Endodermal cell (in vitro differentiated cells): Measurements from ENCODE around the gene SERPINF2. TPM values are rescaled to one million over a fixed set of nuclear protein-coding genes. Genes with fewer than 3 reads are reported as not detected.
"Not testable (repeated sequence)": the region's sequence is repeated elsewhere in the genome, so short reads cannot be mapped to it uniquely, and the experiment has no call there.

Experiments used
- DNase-seq: peaks from one replicate; pipeline ENCODE4 v3.0.0-alpha.2; 2017
- H3K27ac ChIP-seq: 2 replicates; pipeline ENCODE4 v1.5.1; 2013; ENCODE audit warnings: mild to moderate bottlenecking, low read depth, low read length, moderate library complexity
- H3K27me3 ChIP-seq: 2 replicates; pipeline ENCODE4 v1.6.1; 2013; ENCODE audit warnings: mild to moderate bottlenecking, low read length, moderate library complexity; ENCODE audit not compliant: insufficient read depth, control insufficient read depth, poor library complexity, severe bottlenecking
- H3K36me3 ChIP-seq: 2 replicates; pipeline ENCODE4 v1.7.0; 2013; ENCODE audit warnings: mild to moderate bottlenecking, low read length, moderate library complexity; ENCODE audit not compliant: control insufficient read depth, insufficient read depth
- H3K4me1 ChIP-seq: one replicate; pipeline ENCODE4 v1.7.0; 2013; ENCODE audit warnings: low read length; ENCODE audit not compliant: control insufficient read depth, insufficient read depth
- H3K4me3 ChIP-seq: 2 replicates; pipeline ENCODE4 v1.5.1; 2013; ENCODE audit warnings: mild to moderate bottlenecking, low read length, moderate library complexity
- H3K9ac ChIP-seq: 2 replicates; pipeline ENCODE4 v1.6.1; 2013; ENCODE audit warnings: mild to moderate bottlenecking, low read length, moderate library complexity; ENCODE audit not compliant: poor library complexity, severe bottlenecking; ENCODE audit errors: extremely low read depth
- H3K9me3 ChIP-seq: 2 replicates; pipeline ENCODE4 v1.6.1; 2013; ENCODE audit warnings: mild to moderate bottlenecking, low read length, moderate library complexity; ENCODE audit not compliant: control insufficient read depth
- H3K27ac Mint-ChIP-seq: 2 replicates; pipeline ENCODE4 v1.8.0; 2020; ENCODE audit warnings: mixed read lengths
- H3K27me3 Mint-ChIP-seq: 2 replicates; pipeline ENCODE4 v1.8.0; 2021; ENCODE audit warnings: mild to moderate bottlenecking, mixed read lengths; ENCODE audit not compliant: insufficient read depth
- H3K36me3 Mint-ChIP-seq: 2 replicates; pipeline ENCODE4 v1.8.0; 2020; ENCODE audit warnings: low read depth, mixed read lengths
- H3K4me1 Mint-ChIP-seq: 2 replicates; pipeline ENCODE4 v1.8.0; 2020; ENCODE audit warnings: mixed read lengths
- H3K4me3 Mint-ChIP-seq: 2 replicates; pipeline ENCODE4 v1.8.0; 2020; ENCODE audit warnings: mild to moderate bottlenecking, moderate library complexity, mixed read lengths
- H3K9me3 Mint-ChIP-seq: 2 replicates; pipeline ENCODE4 v1.8.0; 2020; ENCODE audit warnings: mild to moderate bottlenecking, mixed read lengths
- WGBS, 2 experiments: methylation state at CpG; one replicate each; pipeline versions ENCODE4 v1.1.5 to v1.1.7; 2013; ENCODE audit warnings: missing lambda C conversion rate in 2 of 2, mixed read lengths in 1 of 2; ENCODE audit not compliant: insufficient coverage in 1 of 2, insufficient read length in 1 of 2; 5-methylcytosine and 5-hydroxymethylcytosine counted together
- total RNA-seq, 2 donors: library from RNA; stranded (reverse); fragmentation: NEBNext Ultra II Directional in 1 of 2; extraction: Animal tissue kit (Norgen Biotek cat#: 25700) in 1 of 2; gene quantifications; 2 replicates in 1 of 2; 3 replicates in 1 of 2; pipeline ENCODE4 v1.2.1, GENCODE V29; 2021
- TF ChIP-seq, protein P1 (sequence below): fragments of 200-600 bp; sonication (generic); conservative IDR thresholded peaks from 2 replicates; pipeline ENCODE4 v1.5.0; 2021; ENCODE audit warnings: antibody characterized with exemption, mild to moderate bottlenecking

SERPINF2 gene
- total RNA-seq, 2 donors from 2014 or later: 0.86 to 1.8 TPM

DNA sequence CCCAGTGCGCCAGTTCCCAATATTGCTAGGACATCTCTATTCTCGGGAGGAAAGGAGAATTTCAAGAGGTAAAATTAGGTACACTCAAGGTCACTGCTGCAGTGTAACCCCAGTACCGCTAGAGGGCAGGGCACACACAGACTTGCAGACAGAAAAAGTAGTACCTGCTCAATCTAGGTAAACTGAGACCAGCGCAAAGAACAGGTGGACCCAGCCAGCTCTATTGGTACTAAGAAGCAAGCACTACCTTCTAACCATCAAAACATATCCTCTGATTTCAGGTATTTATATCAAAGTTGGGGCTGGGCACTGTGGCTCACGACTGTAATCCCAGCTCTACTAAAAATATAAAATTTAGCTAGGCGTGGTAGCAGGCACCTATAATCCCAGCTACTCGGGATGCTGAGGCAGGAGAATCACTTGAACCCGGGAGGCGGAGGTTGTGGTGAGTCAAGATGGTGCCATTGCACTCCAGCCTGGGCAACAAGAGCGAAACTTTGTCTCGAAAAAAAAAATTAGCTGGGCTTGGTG, 21.8 kb upstream of the SERPINF2 start:
- Mint-ChIP-seq H3K4me3 (no peak overlapping the region), H3K4me1 (peaks cover 7% of the 10 kb centered on the region), H3K9me3 (no peaks in the 10 kb centered on the region), H3K27ac (no peak overlapping the region), H3K36me3 (no peaks in the 10 kb centered on the region), H3K27me3 (no peaks in the 10 kb centered on the region)
- Histone ChIP-seq H3K4me3 (no peak overlapping the region), H3K9me3 (no peaks in the 10 kb centered on the region), H3K27me3 (no peaks in the 10 kb centered on the region), H3K4me1 (peaks cover 4% of the 10 kb centered on the region), H3K27ac (no peak overlapping the region), H3K9ac (no peak overlapping the region), H3K36me3 (no peaks in the 10 kb centered on the region)
- peak; percentile 95 for DNase-seq
- TF ChIP-seq, protein P1, sequence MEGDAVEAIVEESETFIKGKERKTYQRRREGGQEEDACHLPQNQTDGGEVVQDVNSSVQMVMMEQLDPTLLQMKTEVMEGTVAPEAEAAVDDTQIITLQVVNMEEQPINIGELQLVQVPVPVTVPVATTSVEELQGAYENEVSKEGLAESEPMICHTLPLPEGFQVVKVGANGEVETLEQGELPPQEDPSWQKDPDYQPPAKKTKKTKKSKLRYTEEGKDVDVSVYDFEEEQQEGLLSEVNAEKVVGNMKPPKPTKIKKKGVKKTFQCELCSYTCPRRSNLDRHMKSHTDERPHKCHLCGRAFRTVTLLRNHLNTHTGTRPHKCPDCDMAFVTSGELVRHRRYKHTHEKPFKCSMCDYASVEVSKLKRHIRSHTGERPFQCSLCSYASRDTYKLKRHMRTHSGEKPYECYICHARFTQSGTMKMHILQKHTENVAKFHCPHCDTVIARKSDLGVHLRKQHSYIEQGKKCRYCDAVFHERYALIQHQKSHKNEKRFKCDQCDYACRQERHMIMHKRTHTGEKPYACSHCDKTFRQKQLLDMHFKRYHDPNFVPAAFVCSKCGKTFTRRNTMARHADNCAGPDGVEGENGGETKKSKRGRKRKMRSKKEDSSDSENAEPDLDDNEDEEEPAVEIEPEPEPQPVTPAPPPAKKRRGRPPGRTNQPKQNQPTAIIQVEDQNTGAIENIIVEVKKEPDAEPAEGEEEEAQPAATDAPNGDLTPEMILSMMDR: peak; percentile 98
- WGBS, 2 experiments: 46 to 58% methylated on average over 11 of the region's 11 CpGs

DNA sequence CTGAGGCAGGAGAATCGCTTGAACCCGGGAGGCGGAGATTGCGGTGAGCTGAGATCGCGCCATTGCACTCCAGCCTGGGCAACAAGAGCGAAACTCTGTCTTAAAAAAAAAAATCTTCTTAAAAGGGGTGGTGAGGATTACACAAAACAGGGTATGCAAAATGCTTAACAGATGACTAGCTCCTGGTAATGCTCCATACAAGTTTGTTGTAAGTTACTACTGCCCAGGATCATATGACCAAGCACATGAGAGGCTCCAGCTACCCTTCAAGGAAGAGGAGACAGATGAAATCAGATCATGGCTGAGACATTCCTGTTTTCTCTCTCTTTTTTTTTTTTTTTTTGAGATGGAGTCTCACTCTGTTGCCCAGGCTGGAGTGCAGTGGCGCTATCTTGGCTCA, 20.6 kb upstream of the SERPINF2 start:
- H3K27ac Mint-ChIP-seq, H3K4me1 ChIP-seq, DNase-seq, H3K4me1 Mint-ChIP-seq, H3K27ac ChIP-seq, H3K36me3 ChIP-seq, H3K4me3 Mint-ChIP-seq, H3K27me3 Mint-ChIP-seq, H3K36me3 Mint-ChIP-seq, H3K27me3 ChIP-seq, H3K9ac ChIP-seq, H3K4me3 ChIP-seq, H3K9me3 Mint-ChIP-seq, H3K9me3 ChIP-seq: not testable (repeated sequence)
- 91 to 94% methylated on average over 7 to 8 of the region's 8 CpGs for WGBS, 2 experiments

- Mint-ChIP-seq H3K4me3 (peak within 1 kb of the TSS; percentile 52), H3K27ac (no peak within 1 kb of the TSS), H3K36me3 (peaks cover 9% of the 10 kb centered on the region), H3K27me3 (no peaks in the 10 kb centered on the region), H3K4me1 (no peaks in the 10 kb centered on the region), H3K9me3 (no peaks in the 10 kb centered on the region)
- DNase-seq: peak; percentile 97
- Histone ChIP-seq H3K27ac (no peak within 1 kb of the TSS), H3K36me3 (no peaks in the 10 kb centered on the region), H3K4me3 (peak within 1 kb of the TSS; percentile 67), H3K9ac (peak within 1 kb of the TSS; percentile 15), H3K9me3 (no peaks in the 10 kb centered on the region), H3K4me1 (no peaks in the 10 kb centered on the region), H3K27me3 (no peaks in the 10 kb centered on the region)
- 1 to 10% methylated on average over 6 to 57 of the region's 57 CpGs for WGBS, 2 experiments
- TF ChIP-seq, protein P1: no peak
These were observed 18.3 kb upstream of the SERPINF2 start, which contains the start of gene WDR81 for GRCh38 chr17:1724351-1724868. Gene WDR81 (plus strand): TSS chr17:1724704. CDS start chr17:1724960, 256 bp downstream.
